B cell (primary cell): Measurements from ENCODE around the gene ZDHHC1.

Experiments
- EZH2 ChIP-seq: IDR thresholded peaks from 2 replicates; pipeline ENCODE4 v1.6.1; 2012; ENCODE audit warnings: borderline replicate concordance, low read depth, mild to moderate bottlenecking, moderate library complexity, low read length; ENCODE audit not compliant: insufficient read depth, poor library complexity, severe bottlenecking
- TF ChIP-seq, protein P1 (sequence below): fragments of 200-600 bp; IDR thresholded peaks from one replicate; pipeline ENCODE4 v1.8.0; 2022; ENCODE audit warnings: antibody characterized with exemption, mild to moderate bottlenecking

DNA sequence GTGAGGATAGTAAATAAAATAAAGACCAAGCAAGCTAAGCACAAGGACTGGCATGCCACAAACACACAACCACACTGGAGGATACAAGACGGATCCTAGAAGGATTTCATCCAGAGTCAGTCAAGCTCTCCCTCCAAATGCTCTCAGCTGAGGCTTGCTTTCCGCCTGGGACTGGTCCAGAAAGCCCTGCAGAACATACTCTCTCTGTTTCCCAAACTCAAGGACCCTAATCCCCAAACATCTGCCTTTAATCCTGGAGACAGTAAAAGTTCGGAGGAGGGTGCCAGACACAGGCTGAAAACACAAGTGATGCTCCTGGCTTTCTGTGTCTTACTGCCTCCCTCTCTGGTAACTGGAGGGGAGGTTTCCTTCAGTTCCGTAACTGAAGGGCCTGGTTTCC lies 9.3 kb upstream of the ZDHHC1 start:
- TF ChIP-seq, protein P1, sequence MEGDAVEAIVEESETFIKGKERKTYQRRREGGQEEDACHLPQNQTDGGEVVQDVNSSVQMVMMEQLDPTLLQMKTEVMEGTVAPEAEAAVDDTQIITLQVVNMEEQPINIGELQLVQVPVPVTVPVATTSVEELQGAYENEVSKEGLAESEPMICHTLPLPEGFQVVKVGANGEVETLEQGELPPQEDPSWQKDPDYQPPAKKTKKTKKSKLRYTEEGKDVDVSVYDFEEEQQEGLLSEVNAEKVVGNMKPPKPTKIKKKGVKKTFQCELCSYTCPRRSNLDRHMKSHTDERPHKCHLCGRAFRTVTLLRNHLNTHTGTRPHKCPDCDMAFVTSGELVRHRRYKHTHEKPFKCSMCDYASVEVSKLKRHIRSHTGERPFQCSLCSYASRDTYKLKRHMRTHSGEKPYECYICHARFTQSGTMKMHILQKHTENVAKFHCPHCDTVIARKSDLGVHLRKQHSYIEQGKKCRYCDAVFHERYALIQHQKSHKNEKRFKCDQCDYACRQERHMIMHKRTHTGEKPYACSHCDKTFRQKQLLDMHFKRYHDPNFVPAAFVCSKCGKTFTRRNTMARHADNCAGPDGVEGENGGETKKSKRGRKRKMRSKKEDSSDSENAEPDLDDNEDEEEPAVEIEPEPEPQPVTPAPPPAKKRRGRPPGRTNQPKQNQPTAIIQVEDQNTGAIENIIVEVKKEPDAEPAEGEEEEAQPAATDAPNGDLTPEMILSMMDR, result no peak
- no peak for TF ChIP-seq EZH2
